ENCODE measurements around the gene SH3RF2.

DNA sequence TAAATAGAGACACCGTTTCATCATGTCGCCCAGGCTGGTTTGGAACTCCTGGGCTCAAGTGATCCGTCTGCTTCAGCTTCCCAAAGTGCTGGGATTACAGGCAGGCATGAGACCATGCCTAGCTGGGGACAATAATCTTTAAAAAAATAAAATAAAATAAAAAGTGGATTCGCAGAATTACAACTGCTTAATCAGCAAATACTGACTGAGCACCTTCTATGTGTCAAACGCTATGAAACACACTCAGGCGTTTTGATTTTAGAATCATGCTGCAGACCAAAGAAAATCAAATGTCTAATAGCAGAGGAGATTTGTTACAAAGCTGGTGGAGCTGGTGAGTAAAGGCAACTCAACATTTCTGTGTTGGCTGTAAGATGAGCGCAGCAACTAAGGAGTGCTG is 22.7 kb upstream of the SH3RF2 start:
- TF ChIP-seq, protein P1, sequence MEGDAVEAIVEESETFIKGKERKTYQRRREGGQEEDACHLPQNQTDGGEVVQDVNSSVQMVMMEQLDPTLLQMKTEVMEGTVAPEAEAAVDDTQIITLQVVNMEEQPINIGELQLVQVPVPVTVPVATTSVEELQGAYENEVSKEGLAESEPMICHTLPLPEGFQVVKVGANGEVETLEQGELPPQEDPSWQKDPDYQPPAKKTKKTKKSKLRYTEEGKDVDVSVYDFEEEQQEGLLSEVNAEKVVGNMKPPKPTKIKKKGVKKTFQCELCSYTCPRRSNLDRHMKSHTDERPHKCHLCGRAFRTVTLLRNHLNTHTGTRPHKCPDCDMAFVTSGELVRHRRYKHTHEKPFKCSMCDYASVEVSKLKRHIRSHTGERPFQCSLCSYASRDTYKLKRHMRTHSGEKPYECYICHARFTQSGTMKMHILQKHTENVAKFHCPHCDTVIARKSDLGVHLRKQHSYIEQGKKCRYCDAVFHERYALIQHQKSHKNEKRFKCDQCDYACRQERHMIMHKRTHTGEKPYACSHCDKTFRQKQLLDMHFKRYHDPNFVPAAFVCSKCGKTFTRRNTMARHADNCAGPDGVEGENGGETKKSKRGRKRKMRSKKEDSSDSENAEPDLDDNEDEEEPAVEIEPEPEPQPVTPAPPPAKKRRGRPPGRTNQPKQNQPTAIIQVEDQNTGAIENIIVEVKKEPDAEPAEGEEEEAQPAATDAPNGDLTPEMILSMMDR (IDR thresholded peaks at IDR 0.05; ENCODE audit: borderline replicate concordance, extremely low read depth, low read length, poor library complexity, severe bottlenecking), result no peak
- TF ChIP-seq EZH2 (IDR thresholded peaks at IDR 0.05; ENCODE audit: borderline replicate concordance, low read depth, low read length, severe bottlenecking), result no peak

Data from DND-41 (cell line).